H9 (cell line): ENCODE measurements around the gene NFS1. TPM values are rescaled to one million over a fixed set of nuclear protein-coding genes. Genes with fewer than 3 reads are reported as not detected.

ENCODE experiments used
- DNase-seq: peaks from one replicate; pipeline ENCODE4 v3.0.0-alpha.2; 2017
- H2AFZ ChIP-seq: one replicate; pipeline ENCODE4 v1.6.1; 2013; ENCODE audit warnings: mild to moderate bottlenecking, low read length, control low read depth, moderate library complexity
- H2AK5ac ChIP-seq: 2 replicates; pipeline ENCODE4 v1.6.1; 2013; ENCODE audit warnings: low read length, control low read depth, mixed read lengths; ENCODE audit not compliant: insufficient read length
- H2BK120ac ChIP-seq: one replicate; pipeline ENCODE4 v1.6.1; 2013; ENCODE audit warnings: low read depth, mild to moderate bottlenecking, low read length, control low read depth, inconsistent platforms; ENCODE audit not compliant: poor library complexity, severe bottlenecking
- H2BK12ac ChIP-seq: 2 replicates; pipeline ENCODE4 v1.6.1; 2013; ENCODE audit warnings: low read length, control low read depth, mixed read lengths, low read depth; ENCODE audit not compliant: insufficient read length
- H2BK15ac ChIP-seq: 2 replicates; pipeline ENCODE4 v1.6.1; 2013; ENCODE audit warnings: low read depth, low read length, control low read depth
- H2BK20ac ChIP-seq: one replicate; pipeline ENCODE4 v1.6.1; 2013; ENCODE audit warnings: low read depth, mild to moderate bottlenecking, low read length, control low read depth, inconsistent platforms; ENCODE audit not compliant: poor library complexity, severe bottlenecking
- H2BK5ac ChIP-seq: 2 replicates; pipeline ENCODE4 v1.6.1; 2013; ENCODE audit warnings: low read length, control low read depth, mixed read lengths; ENCODE audit not compliant: insufficient read length
- H3K14ac ChIP-seq: 2 replicates; pipeline ENCODE4 v1.6.1; 2013; ENCODE audit warnings: low read length, control low read depth; ENCODE audit not compliant: insufficient read depth
- H3K18ac ChIP-seq: 2 replicates; pipeline ENCODE4 v1.6.1; 2013; ENCODE audit warnings: low read depth, mild to moderate bottlenecking, mixed read lengths, low read length, control low read depth; ENCODE audit not compliant: insufficient read length
- H3K23ac ChIP-seq: 2 replicates; pipeline ENCODE4 v1.6.1; 2013; ENCODE audit warnings: low read length, control low read depth, mixed read lengths, low read depth; ENCODE audit not compliant: insufficient read length
- H3K23me2 ChIP-seq: 2 replicates; pipeline ENCODE4 v1.6.1; 2013; ENCODE audit warnings: low read depth, mild to moderate bottlenecking, mixed read lengths, low read length, control low read depth; ENCODE audit not compliant: insufficient read length, poor library complexity, severe bottlenecking
- H3K27ac ChIP-seq: 2 replicates; pipeline ENCODE4 v1.5.1; 2013; ENCODE audit warnings: low read length, control low read depth, mixed read lengths, low read depth; ENCODE audit not compliant: insufficient read length
- H3K27me3 ChIP-seq: 2 replicates; pipeline ENCODE4 v1.6.1; 2013; ENCODE audit warnings: low read length, control low read depth, inconsistent platforms; ENCODE audit not compliant: insufficient read depth
- H3K4ac ChIP-seq: 2 replicates; pipeline ENCODE4 v1.6.1; 2013; ENCODE audit warnings: low read depth, mild to moderate bottlenecking, control low read depth, inconsistent platforms, low read length, moderate library complexity
- H3K4me1 ChIP-seq: 2 replicates; pipeline ENCODE4 v1.6.1; 2013; ENCODE audit warnings: low read length, control low read depth, inconsistent platforms; ENCODE audit not compliant: insufficient read depth
- H3K4me2 ChIP-seq: 2 replicates; pipeline ENCODE4 v1.6.1; 2013; ENCODE audit warnings: low read length, control low read depth, mixed read lengths; ENCODE audit not compliant: insufficient read length, insufficient read depth
- H3K56ac ChIP-seq: 2 replicates; pipeline ENCODE4 v1.6.1; 2013; ENCODE audit warnings: low read depth, mild to moderate bottlenecking, mixed read lengths, low read length, control low read depth; ENCODE audit not compliant: insufficient read length
- H3K79me1 ChIP-seq: 2 replicates; pipeline ENCODE4 v1.6.1; 2013; ENCODE audit warnings: low read depth, mild to moderate bottlenecking, moderate library complexity, low read length, control low read depth, inconsistent platforms; ENCODE audit not compliant: insufficient read depth, poor library complexity, severe bottlenecking
- H3K79me2 ChIP-seq: 2 replicates; pipeline ENCODE4 v1.6.1; 2013; ENCODE audit warnings: low read length, control low read depth, inconsistent platforms; ENCODE audit not compliant: insufficient read depth
- H3K9ac ChIP-seq: 2 replicates; pipeline ENCODE4 v1.6.1; 2013; ENCODE audit warnings: low read length, control low read depth, mixed read lengths; ENCODE audit not compliant: insufficient read length; ENCODE audit errors: extremely low read depth
- H3K9me3 ChIP-seq: one replicate; pipeline ENCODE4 v1.6.1; 2013; ENCODE audit warnings: low read depth, low read length, inconsistent platforms; ENCODE audit not compliant: control insufficient read depth
- H3T11ph ChIP-seq: one replicate; pipeline ENCODE4 v1.6.1; 2013; ENCODE audit warnings: mild to moderate bottlenecking, low read length, control low read depth, inconsistent platforms
- H4K20me1 ChIP-seq: one replicate; pipeline ENCODE4 v1.6.1; 2013; ENCODE audit not compliant: control insufficient read depth, insufficient read length, insufficient read depth
- H4K5ac ChIP-seq: 2 replicates; pipeline ENCODE4 v1.6.1; 2013; ENCODE audit warnings: low read depth, mild to moderate bottlenecking, mixed read lengths, low read length, control low read depth; ENCODE audit not compliant: insufficient read length
- H4K8ac ChIP-seq: replicated peaks from 2 replicates; pipeline ENCODE4 v1.6.1; 2013; ENCODE audit warnings: low read length, control low read depth, mixed read lengths, low read depth; ENCODE audit not compliant: insufficient read length
- H4K91ac ChIP-seq: 2 replicates; pipeline ENCODE4 v1.6.1; 2013; ENCODE audit warnings: low read depth, mild to moderate bottlenecking, moderate library complexity, mixed read lengths, low read length, control low read depth; ENCODE audit not compliant: insufficient read length
- H3K27ac Mint-ChIP-seq, 3 experiments: 2 replicates in 2 of 3; 3 replicates in 1 of 3; pipeline ENCODE4 v1.8.0; 2020 to 2021; ENCODE audit warnings: mixed read lengths in 3 of 3, mild to moderate bottlenecking in 1 of 3, moderate library complexity in 1 of 3
- H3K27me3 Mint-ChIP-seq: 2 replicates; pipeline ENCODE4 v1.8.0; 2021; ENCODE audit warnings: low read depth, mild to moderate bottlenecking, moderate library complexity, mixed read lengths
- H3K36me3 Mint-ChIP-seq, 3 experiments: 2 replicates in 2 of 3; 3 replicates in 1 of 3; pipeline ENCODE4 v1.8.0; 2020 to 2021; ENCODE audit warnings: low read depth in 3 of 3, mixed read lengths in 3 of 3; ENCODE audit not compliant: insufficient read depth in 1 of 3
- H3K4me1 Mint-ChIP-seq, 2 experiments: 2 replicates each; pipeline ENCODE4 v1.8.0; 2020; ENCODE audit warnings: mixed read lengths in 2 of 2
- H3K4me3 Mint-ChIP-seq, 2 experiments: 2 replicates in 1 of 2; 3 replicates in 1 of 2; pipeline ENCODE4 v1.8.0; 2020 to 2021; ENCODE audit warnings: mild to moderate bottlenecking in 2 of 2, mixed read lengths in 2 of 2, moderate library complexity in 1 of 2
- H3K9me3 Mint-ChIP-seq, 2 experiments: 2 replicates in 1 of 2; 3 replicates in 1 of 2; pipeline ENCODE4 v1.8.0; 2020; ENCODE audit warnings: mild to moderate bottlenecking in 2 of 2, mixed read lengths in 2 of 2, moderate library complexity in 1 of 2
- CTCF ChIP-seq: fragments of 200-600 bp; sonication (generic); conservative IDR thresholded peaks from 3 replicates; pipeline ENCODE4 v1.8.0; 2021; ENCODE audit warnings: antibody characterized with exemption, mild to moderate bottlenecking
- WGBS: extraction: QIAGEN DNeasy Blood & Tissue Kit; methylation state at CpG from one replicate; pipeline ENCODE4 v1.1.7; 2013; ENCODE audit warnings: missing lambda C conversion rate, low lambda C conversion rate, mixed read lengths; ENCODE audit not compliant: insufficient read length; ENCODE audit errors: extremely low coverage; 5-methylcytosine and 5-hydroxymethylcytosine counted together
- total RNA-seq: library from RNA; stranded (reverse); gene quantifications from 2 replicates; pipeline ENCODE4 v1.2.1, GENCODE V29; 2021

Gene NFS1
- total RNA-seq, 1 experiment from 2014 or later = 26.6 TPM

GRCh38 chr20:35737865-35738333 lies 38.7 kb upstream of the NFS1 start:
- H4K8ac ChIP-seq = no peak overlapping the region
- no peaks in the 10 kb centered on the region for H3K4me1 ChIP-seq
- DNase-seq = no peak
- no peaks in the 10 kb centered on the region for H4K20me1 ChIP-seq
- no peaks in the 10 kb centered on the region for H3K9me3 ChIP-seq
- H2BK5ac ChIP-seq = no peak overlapping the region
- H2AFZ ChIP-seq = no peak overlapping the region
- H3K79me1 ChIP-seq = peaks cover 5% of the 10 kb centered on the region
- H2BK120ac ChIP-seq = no peak overlapping the region
- H4K91ac ChIP-seq = no peak overlapping the region
- no peak overlapping the region for H4K5ac ChIP-seq
- no peak for TF ChIP-seq CTCF
- peaks cover 19 to 26% of the 10 kb centered on the region in 2 experiments for H3K4me1 Mint-ChIP-seq
- H3K14ac ChIP-seq = no peak overlapping the region
- H3K23ac ChIP-seq = no peak overlapping the region
- H2BK20ac ChIP-seq = no peak overlapping the region
- H2BK12ac ChIP-seq = no peak overlapping the region
- H3K18ac ChIP-seq = no peak overlapping the region
- H3K27me3 Mint-ChIP-seq = no peaks in the 10 kb centered on the region; the same call in 1 of the 2 replicates
- WGBS = no CpG with 5 or more reads among the region's 15 CpGs
- no peak overlapping the region for H2BK15ac ChIP-seq
- H3T11ph ChIP-seq = no peak overlapping the region
- H3K27me3 ChIP-seq = no peaks in the 10 kb centered on the region
- H3K4me3 Mint-ChIP-seq = peak overlapping the region; percentile 13 to 43; a peak in 3 of 5 replicates
- peaks cover 60 to 88% (median 85%) of the 10 kb centered on the region in 3 experiments for H3K36me3 Mint-ChIP-seq
- peak overlapping the region in 1 of 3 experiments; percentile 80; a peak in 1 of 7 replicates for H3K27ac Mint-ChIP-seq
- H3K4ac ChIP-seq = no peak overlapping the region
- H3K79me2 ChIP-seq = peaks cover 41% of the 10 kb centered on the region
- H3K56ac ChIP-seq = no peak overlapping the region
- no peak overlapping the region for H3K27ac ChIP-seq
- peaks cover 3 to 6% of the 10 kb centered on the region in 2 experiments; a peak in 4 of 5 replicates for H3K9me3 Mint-ChIP-seq
- H3K9ac ChIP-seq = no peak overlapping the region
- H2AK5ac ChIP-seq = no peak overlapping the region
- no peak overlapping the region for H3K4me2 ChIP-seq
- H3K23me2 ChIP-seq = no peaks in the 10 kb centered on the region
